Activated T-helper 2 cell treated with anti-CD3 and anti-CD28 coated beads, Interferon-gamma antibody, Interleukin-2, Interleukin-4, amounts not matched to agents 10 μg/mL and 5 μg/mL and 100 μg/mL, durations not matched to agents 14 hours and 24 hours and 36 hours (primary cell): ENCODE data around the gene TFAP2A. TPM values are rescaled to one million over a fixed set of nuclear protein-coding genes. Genes with fewer than 3 reads are reported as not detected.
A peak's percentile ranks its signal among the peaks of the same experiment; 100 is the strongest.

Source experiments
- DNase-seq: peaks from one replicate; pipeline ENCODE4 v3.0.0; 2021; ENCODE audit warnings: low spot score
- H3K27ac Mint-ChIP-seq: one replicate; pipeline ENCODE4 v1.8.0; 2021; ENCODE audit warnings: mixed read lengths
- H3K27me3 Mint-ChIP-seq: one replicate; pipeline ENCODE4 v1.8.0; 2021; ENCODE audit warnings: low read depth, mixed read lengths
- H3K36me3 Mint-ChIP-seq: one replicate; pipeline ENCODE4 v1.8.0; 2021; ENCODE audit warnings: low read depth, mixed read lengths
- H3K4me1 Mint-ChIP-seq: one replicate; pipeline ENCODE4 v1.8.0; 2021; ENCODE audit warnings: low read depth, mixed read lengths
- H3K4me3 Mint-ChIP-seq: one replicate; pipeline ENCODE4 v1.8.0; 2021; ENCODE audit warnings: low read depth, mild to moderate bottlenecking, moderate library complexity, mixed read lengths
- H3K9me3 Mint-ChIP-seq: one replicate; pipeline ENCODE4 v1.8.0; 2021; ENCODE audit warnings: mixed read lengths
- intact Hi-C: fragments of 100-400 bp; cut with micrococcal nuclease; formaldehyde crosslinking; loops from one replicate; pipeline ENCODE4 v1.15.1; 2023
- total RNA-seq: library from RNA; stranded (reverse); gene quantifications from 2 replicates; pipeline ENCODE4 v1.2.3, GENCODE V29; 2022

Gene TFAP2A
- total RNA-seq, 1 donor from 2014 or later = 0.23 TPM

DNA sequence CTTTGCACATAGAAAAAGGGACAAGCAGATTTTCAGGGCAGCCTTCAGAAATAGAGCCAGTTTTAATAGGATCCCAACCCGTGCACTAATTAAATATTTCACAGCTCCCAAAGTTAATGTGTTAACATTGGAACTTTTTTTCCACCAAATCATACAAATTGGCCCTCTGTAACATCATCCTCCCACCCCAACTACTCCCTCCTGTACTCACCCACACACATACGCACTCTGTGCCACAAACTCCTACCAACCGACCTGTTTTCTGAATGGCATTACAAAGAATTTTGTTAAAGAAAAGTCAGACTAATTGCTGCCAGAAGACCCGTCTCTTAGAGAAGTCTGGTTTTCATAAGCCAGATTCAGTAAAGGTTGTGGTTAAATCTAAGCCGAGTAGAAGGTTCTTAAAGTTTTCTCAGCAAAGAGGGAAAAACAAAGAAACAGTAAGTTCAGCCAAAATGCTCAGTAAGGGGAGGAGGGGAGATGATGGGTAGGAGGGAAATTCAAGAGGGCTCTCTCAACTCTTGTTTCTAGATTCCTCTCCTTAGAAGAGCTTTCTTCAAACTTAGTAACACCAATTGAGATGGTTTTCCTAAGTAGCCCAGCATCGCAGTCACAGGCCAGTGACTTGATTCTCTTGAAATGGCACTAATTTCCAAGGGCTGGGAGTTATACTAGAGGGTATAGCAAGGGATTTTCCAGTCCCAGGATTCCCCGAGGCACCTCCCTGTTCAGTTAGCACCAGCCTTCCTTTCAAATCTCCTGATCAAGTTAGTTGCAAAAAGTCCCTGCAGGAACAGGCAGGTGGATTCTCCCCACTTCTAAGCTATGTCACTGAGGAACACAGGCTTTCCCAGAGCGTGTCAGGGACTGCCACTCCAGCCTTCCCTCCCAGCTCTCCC is 27.9 kb downstream of the TFAP2A start:
- no peak for DNase-seq
- intact Hi-C loops = no loop called here
- peaks cover 12% of the 10 kb centered on the region for H3K36me3 Mint-ChIP-seq
- no peak overlapping the region for H3K4me3 Mint-ChIP-seq
- no peak overlapping the region for H3K27ac Mint-ChIP-seq
- H3K9me3 Mint-ChIP-seq = peaks cover 10% of the 10 kb centered on the region
- peaks cover 85% of the 10 kb centered on the region for H3K27me3 Mint-ChIP-seq
- peaks cover 4% of the 10 kb centered on the region for H3K4me1 Mint-ChIP-seq

DNA sequence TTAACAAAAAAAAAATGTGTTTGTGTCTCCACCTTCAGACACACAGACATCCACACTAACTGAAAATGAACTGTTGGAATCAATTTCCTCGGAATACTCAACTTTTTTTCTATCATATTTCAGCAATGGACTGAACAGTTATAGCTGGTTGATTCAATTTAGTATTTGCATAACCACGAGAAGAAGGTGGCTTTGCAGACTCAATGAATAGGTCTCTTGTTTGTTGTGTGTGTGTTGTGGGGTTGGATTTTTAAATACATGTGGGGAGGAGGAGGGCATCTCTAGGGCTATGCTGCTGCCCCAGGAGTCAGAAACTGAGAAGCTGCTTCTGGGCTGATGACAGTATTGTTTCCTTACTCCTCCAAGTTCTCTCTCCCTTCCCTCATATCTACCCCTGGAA is 28.7 kb downstream of the TFAP2A start:
- peaks cover 12% of the 10 kb centered on the region for H3K36me3 Mint-ChIP-seq
- H3K4me3 Mint-ChIP-seq = no peak overlapping the region
- peaks cover 10% of the 10 kb centered on the region for H3K9me3 Mint-ChIP-seq
- H3K27ac Mint-ChIP-seq = no peak overlapping the region
- peaks cover 4% of the 10 kb centered on the region for H3K4me1 Mint-ChIP-seq
- intact Hi-C loops = no loop called here
- peaks cover 83% of the 10 kb centered on the region for H3K27me3 Mint-ChIP-seq
- DNase-seq = no peak

DNA sequence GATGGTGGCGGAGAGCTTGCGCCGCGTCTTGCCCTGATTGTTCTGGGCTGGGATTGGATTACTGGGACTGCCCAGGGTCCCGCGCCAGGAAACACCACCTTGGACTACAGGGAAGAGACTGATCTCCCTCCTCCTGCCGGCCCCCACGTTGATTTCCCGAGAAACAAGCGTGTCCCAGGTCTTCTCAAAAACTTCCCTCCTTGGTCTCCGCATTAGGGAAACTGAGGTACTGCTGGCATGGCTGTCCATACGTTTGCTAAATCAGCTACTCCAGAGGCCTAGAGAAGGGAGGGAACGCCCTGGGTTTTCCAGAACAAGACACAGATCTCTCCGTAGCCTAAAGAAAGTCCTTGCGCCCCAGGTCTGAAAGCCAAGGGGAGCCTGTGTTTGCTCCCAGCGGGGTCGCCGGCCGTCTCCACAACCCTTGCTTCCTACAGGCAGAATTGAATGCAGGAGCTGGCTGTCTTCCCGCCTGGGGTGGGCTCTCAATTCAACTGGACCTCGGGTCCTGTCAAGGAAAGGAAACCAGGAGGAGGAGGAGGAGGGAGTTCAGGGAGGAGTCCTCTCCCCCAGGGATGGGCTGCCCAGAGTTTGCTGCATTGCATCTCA is 29.2 kb downstream of the TFAP2A start:
- intact Hi-C loops = no loop called here
- H3K4me3 Mint-ChIP-seq = no peak overlapping the region
- H3K4me1 Mint-ChIP-seq = peaks cover 4% of the 10 kb centered on the region
- H3K9me3 Mint-ChIP-seq = peaks cover 10% of the 10 kb centered on the region
- no peak for DNase-seq
- H3K27ac Mint-ChIP-seq = no peak overlapping the region
- peaks cover 85% of the 10 kb centered on the region for H3K27me3 Mint-ChIP-seq
- H3K36me3 Mint-ChIP-seq = peaks cover 12% of the 10 kb centered on the region

DNA sequence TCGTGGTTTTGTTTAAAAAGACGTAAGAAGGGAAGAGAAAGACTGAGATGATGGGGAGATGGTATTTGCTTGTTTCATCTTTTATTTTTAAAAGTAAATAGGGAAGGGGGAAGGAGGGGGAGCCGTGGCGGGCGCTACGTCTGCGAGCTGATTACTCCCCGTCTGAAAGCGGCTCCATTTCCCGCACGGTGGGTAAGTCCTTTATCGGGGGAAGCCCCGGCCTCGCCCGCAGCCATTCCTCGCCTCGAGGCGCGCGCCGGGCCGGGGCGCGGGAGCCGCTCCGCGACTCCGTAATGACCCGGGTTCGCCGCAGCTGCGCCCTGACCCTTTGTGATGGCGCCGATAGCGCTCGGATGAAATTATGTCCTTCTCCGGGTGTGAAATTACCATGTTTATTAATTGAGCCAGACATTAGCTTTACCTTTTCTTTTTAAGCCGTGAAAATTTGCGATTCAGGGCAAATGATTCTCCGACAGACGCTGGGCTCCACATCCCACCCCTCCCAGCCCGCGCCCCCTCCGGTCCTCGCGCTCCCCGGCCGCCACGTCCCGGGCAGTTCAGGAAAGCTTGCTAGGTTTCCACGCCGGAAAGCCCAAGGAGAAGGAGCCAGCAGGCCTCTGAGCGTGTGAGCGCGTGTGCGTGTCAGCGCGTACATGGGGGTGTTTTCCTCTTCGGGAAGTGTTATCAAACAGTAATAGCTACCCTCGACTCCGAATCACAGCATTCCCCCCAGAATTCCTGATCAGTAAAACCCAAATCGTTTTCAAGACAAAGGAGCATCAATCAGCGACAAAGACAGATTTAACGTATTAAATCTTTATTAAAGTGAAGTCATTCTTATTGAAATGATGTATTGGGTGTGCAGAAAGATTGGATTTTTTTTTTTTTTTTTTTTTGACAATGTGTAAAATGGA is 30.0 kb downstream of the TFAP2A start:
- Mint-ChIP-seq H3K4me3 (no peak overlapping the region), H3K9me3 (peaks cover 8% of the 10 kb centered on the region), H3K4me1 (peaks cover 4% of the 10 kb centered on the region), H3K36me3 (peaks cover 10% of the 10 kb centered on the region), H3K27ac (no peak overlapping the region), H3K27me3 (peaks cover 85% of the 10 kb centered on the region)
- intact Hi-C loops = loop anchor here (5.0 kb wide), 1 partner anchor 502 kb away; the partner anchor contains the start of gene SYCP2L
- DNase-seq = no peak

DNA sequence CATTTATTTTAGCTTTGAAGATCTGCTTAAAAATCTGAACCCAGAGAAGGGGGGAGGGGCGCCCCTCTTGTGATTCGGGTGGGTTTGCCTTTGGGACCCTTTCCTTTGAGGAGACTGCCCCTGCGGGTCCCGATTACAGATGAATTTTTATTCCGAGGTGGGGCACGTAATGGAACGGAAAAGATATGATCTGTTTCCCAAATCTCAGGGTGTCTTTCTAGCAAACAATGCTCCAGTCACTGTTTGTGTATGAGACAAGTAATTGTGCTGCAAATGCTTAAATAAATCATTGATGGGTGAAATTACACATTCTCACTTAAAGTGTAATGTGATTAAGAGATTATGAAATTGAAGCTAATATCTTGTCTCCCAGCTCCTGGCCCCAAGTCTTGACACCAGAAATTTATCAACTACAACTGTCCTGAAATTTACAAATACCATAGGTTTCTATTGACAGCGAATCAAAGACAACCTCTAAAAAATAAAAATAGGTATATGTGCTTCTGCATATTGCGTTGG is 30.7 kb downstream of the TFAP2A start:
- DNase-seq = no peak
- Mint-ChIP-seq H3K4me1 (peaks cover 4% of the 10 kb centered on the region), H3K27ac (no peak overlapping the region), H3K27me3 (peaks cover 77% of the 10 kb centered on the region), H3K4me3 (no peak overlapping the region), H3K9me3 (peaks cover 5% of the 10 kb centered on the region), H3K36me3 (peaks cover 7% of the 10 kb centered on the region)
- intact Hi-C loops = loop anchor here (5.0 kb wide), 1 partner anchor 503 kb away; the partner anchor contains the start of gene SYCP2L

DNA sequence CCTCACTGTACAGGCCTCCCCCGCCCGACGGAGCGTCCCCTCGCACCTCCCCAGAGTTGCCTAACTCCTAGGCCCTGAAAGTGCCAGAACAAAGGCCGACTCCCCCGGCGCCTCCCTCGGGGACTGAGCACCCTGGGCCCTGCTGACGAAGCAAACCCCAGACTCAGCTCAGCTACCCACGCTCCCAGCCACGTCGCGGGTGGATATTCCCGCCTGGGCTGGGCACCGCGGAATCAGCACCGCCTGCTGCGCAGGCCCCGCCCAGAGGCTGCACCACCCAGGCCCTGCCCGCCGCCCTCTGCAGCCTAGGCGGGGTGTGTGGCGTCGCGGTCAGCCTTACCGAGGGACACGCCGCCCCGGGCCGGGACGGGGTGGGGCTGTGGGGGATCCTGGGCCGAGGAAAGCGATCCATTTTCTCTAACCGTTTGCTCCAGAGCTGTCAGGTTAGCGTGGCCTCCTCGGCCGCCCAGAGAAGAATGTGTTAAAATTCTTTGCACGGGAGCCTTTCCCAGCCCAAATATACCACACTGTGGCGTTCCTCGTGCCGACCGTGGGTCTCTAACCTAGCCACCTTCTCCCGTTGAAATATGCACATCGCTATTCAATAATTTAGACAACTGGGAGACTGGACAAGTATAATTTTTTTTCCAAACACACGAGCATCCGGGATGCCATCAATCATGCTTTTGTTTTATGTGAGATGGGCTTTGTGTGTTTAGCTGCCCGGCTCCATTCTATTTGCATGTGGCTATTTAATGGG is 31.4 kb downstream of the TFAP2A start:
- no peak overlapping the region for H3K27ac Mint-ChIP-seq
- DNase-seq = no peak
- no peak overlapping the region for H3K4me3 Mint-ChIP-seq
- H3K9me3 Mint-ChIP-seq = peaks cover 5% of the 10 kb centered on the region
- H3K36me3 Mint-ChIP-seq = peaks cover 7% of the 10 kb centered on the region
- intact Hi-C loops = loop anchor here (1.0 to 5.0 kb wide), 2 partner anchors 28 to 504 kb away; partner anchors contain the start of gene SYCP2L
- H3K4me1 Mint-ChIP-seq = peaks cover 4% of the 10 kb centered on the region
- H3K27me3 Mint-ChIP-seq = peaks cover 71% of the 10 kb centered on the region

DNA sequence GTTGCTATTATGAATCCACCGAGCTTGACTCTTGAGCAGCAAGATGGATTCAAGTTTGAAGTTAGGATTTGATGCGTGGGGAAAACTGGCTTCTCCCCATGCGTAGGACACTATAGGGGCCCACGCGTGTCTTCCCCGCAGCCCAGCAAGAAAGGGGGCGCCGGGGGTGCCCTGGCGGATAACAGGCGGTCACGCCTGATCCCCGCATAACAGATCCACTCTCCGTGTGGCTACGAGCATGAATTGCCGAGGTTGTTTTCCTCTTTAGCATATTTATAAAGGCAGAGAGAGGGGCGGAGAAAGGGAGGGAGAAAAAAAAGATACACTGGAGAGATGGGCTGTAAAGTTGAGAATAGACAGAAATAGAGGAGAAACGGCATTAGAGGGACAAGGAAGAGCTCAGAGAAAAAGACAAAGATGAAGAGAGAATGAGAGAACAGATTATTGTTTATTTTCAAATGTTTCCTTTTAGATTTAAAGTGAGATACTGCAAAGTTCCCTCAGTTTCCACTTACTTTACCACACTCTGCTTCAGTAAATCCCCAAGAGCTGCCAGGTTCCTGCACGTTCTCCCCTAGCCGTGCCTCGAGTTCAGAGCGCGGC is 32.0 kb downstream of the TFAP2A start:
- no peak for DNase-seq
- Mint-ChIP-seq H3K36me3 (peaks cover 7% of the 10 kb centered on the region), H3K9me3 (peaks cover 5% of the 10 kb centered on the region), H3K4me1 (peaks cover 4% of the 10 kb centered on the region), H3K27ac (peak overlapping the region; percentile 46), H3K27me3 (peaks cover 66% of the 10 kb centered on the region), H3K4me3 (no peak overlapping the region)
- intact Hi-C loops = loop anchor here (1.0 to 5.0 kb wide), 2 partner anchors 28 to 504 kb away; partner anchors contain the start of gene SYCP2L

DNA sequence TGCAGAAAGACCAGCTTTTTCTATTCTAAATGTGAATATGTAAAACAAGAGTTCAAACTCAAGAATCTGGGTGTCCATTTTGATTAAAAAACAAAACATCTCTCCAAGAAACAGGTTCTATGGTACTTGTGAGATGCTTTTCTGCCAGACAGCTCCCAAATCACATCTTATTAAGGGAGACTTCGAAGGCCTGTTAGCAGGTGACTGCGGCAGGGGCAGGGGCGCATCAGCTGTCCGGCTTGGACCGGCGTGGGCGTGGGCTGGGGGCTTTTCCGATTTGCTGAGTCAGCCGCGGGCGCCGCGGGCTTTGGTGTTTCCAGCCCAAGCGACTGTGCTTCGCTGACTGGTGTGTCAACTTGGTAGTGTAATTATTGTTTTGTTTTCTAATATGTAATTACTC is 32.6 kb downstream of the TFAP2A start:
- Mint-ChIP-seq H3K27ac (no peak overlapping the region), H3K4me3 (no peak overlapping the region)
- intact Hi-C loops = loop anchor here (5.0 kb wide), 1 partner anchor 505 kb away; the partner anchor contains the start of gene SYCP2L

DNA sequence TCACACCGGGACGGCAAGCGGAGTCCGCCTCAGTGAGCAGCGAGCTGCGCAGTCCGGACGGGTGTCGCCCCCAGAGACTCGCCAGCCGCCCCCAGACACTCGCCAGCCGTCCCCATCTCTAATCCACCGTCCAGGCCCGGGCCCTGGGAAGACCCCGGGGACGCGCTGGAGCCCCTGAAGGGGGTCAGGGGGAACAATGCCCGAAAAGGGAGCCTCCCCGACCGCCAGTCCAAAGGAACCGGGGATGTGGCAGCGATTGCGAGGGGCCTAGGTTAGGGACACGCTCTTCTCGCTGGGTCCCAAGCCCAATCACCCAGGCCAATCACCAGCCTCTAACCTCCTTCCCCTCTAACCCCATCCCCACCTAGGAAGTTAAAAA is 33.1 kb downstream of the TFAP2A start:
- H3K36me3 Mint-ChIP-seq = peaks cover 7% of the 10 kb centered on the region
- intact Hi-C loops = loop anchor here (5.0 kb wide), 1 partner anchor 505 kb away; the partner anchor contains the start of gene SYCP2L
- peaks cover 4% of the 10 kb centered on the region for H3K4me1 Mint-ChIP-seq
- no peak overlapping the region for H3K4me3 Mint-ChIP-seq
- H3K27me3 Mint-ChIP-seq = peaks cover 59% of the 10 kb centered on the region
- no peak for DNase-seq
- H3K27ac Mint-ChIP-seq = no peak overlapping the region
- H3K9me3 Mint-ChIP-seq = peaks cover 5% of the 10 kb centered on the region

More for the DNA sequence above, 32.6 kb downstream of the TFAP2A start:
- Mint-ChIP-seq H3K9me3 (peaks cover 5% of the 10 kb centered on the region), H3K36me3 (peaks cover 7% of the 10 kb centered on the region), H3K27me3 (peaks cover 64% of the 10 kb centered on the region), H3K4me1 (peaks cover 4% of the 10 kb centered on the region)
- no peak for DNase-seq

DNA sequence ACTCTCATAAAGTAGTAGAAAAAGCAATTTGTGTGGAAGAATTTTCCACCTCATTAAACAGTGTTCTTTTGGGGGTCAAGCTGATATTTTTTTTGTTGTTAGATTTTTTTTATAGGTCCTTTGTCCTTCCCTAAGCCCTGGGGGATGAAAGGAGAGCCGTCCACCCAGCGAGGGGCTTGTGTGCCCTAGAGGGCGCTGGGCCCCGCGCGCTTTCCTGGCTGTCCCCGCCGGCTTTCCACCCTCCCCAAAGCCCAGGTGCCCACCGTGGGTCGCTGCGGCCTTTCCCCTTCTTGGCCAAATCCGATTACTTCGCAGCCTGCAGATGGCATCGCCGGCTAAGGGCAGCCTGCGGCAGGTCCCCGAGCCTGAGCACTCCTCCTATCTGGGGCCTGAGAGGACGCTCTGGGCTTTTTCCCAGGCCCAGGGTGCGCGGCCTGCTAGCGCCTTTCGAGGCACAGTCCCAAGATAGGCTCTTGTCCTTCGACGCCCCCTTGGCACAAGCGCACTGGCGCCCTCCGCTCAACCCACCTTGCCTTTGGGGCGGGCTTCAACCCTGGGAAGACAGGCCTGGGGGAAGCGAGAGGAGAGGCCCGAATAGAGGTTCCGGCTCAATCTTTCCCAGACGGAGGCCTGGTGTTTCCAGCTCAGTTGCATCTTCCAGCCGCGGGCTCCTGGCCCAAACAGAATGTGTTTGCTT is 33.6 kb downstream of the TFAP2A start:
- Mint-ChIP-seq H3K36me3 (peaks cover 7% of the 10 kb centered on the region), H3K4me3 (no peak overlapping the region), H3K27me3 (peaks cover 53% of the 10 kb centered on the region), H3K4me1 (peaks cover 4% of the 10 kb centered on the region), H3K9me3 (peaks cover 5% of the 10 kb centered on the region), H3K27ac (no peak overlapping the region)
- intact Hi-C loops = loop anchor here (5.0 kb wide), 1 partner anchor 506 kb away; the partner anchor contains the start of gene SYCP2L
- no peak for DNase-seq
